ENCODE results near the gene SELENON. TPM values are rescaled to one million over a fixed set of nuclear protein-coding genes. Genes with fewer than 3 reads are reported as not detected.
A peak's percentile ranks its signal among the peaks of the same experiment; 100 is the strongest.

The SELENON gene
- total RNA-seq, 2 donors from 2014 or later, result 29.6 to 33.2 TPM

DNA sequence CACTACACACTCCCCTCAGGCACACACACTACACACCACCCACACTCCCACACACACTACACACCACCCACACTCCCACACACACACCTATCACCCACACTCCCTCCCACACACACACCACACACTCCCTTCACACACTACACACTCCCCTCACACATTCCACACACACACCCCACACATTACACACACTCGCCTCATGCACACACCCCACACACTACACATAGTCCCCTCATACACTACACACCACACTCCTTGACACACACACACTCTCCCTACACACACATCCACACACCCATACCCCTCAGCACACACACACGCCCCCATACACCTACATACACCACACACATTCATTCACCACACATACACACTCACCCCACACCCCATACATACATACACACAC is 31.0 kb upstream of the SELENON start:
- ATAC-seq, result no peak
- intact Hi-C loops (cut with DNase I, micrococcal nuclease), result no loop called here
- no peak for DNase-seq

DNA sequence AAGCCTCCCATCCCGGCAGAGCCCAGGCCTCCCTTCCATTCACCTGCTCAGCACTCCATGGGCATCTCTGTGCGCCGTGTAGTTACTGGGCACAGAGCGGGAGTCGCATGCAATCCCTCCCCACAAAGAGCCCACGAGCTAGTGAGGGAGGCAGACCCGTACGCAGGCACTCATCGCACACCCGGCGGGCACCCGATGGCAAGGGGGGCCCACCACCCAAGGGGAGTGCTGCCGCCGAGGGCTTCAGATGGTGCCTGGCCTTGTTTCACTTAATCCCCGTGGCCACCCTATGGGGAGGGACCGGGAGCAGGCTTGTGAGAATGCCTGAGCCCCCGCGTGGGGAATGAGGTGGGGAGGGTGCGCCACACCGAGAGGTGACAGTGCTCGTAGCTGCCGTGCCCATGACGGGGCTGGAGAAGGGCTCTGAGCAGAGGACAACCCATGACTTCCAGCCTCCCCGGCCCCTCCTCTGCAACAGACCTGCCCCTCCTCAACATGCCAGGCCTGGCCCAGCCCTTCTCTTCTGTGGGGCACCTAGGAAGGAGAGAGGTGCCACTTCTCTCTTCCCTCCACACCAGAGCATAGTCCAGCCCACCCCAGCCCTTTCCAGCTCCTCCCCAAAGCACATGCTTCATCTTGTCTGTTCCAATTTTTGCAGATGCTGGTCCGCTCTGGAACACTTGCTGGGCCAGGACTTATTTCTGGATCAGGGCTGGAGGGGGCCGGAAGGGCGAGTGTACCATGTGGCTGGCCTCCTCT is 30.2 kb upstream of the SELENON start:
- ATAC-seq (no peak), DNase-seq (no peak)
- intact Hi-C loops (cut with DNase I, micrococcal nuclease), result loop anchor here in 1 of 2 donors (10.0 kb wide), 1 partner anchor 235 kb away; no protein-coding TSS in a partner anchor

DNA sequence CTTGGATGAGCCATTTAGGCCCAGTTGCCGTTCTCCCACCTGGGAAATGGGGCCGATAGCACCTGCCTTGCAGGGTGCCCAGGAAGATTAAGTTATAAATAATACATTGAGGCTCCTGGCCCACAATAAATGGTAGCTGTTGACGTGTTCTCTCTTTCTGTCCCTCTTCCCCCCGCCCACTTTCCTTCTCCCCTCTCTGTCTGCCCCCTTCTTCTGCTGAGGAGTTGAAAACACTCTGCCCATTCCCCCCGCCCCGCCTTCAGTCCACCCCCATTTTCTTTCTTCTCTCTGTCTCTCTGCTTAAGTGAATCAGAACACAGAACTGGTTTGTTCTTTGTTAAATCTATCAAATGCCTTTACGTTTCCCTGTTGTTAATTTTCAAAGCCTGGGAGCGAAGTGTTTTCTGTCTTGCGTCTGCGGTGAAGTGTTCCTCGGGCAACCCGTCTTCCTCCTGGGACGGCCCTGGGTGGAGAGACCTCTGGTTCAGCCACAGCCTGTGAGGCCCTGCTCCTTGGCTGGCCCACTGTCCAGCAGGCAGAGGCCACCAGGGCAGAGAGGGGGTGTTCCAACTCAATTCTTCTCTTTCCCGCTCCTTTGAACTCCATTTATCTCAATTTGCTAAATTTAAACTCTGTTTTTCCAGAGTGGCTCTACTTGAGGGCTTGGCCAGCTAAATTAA is 29.3 kb upstream of the SELENON start:
- DNase-seq, result no peak
- no peak for ATAC-seq
- intact Hi-C loops (cut with DNase I, micrococcal nuclease), result loop anchor here in 1 of 2 donors (10.0 kb wide), 1 partner anchor 236 kb away; no protein-coding TSS in a partner anchor

DNA sequence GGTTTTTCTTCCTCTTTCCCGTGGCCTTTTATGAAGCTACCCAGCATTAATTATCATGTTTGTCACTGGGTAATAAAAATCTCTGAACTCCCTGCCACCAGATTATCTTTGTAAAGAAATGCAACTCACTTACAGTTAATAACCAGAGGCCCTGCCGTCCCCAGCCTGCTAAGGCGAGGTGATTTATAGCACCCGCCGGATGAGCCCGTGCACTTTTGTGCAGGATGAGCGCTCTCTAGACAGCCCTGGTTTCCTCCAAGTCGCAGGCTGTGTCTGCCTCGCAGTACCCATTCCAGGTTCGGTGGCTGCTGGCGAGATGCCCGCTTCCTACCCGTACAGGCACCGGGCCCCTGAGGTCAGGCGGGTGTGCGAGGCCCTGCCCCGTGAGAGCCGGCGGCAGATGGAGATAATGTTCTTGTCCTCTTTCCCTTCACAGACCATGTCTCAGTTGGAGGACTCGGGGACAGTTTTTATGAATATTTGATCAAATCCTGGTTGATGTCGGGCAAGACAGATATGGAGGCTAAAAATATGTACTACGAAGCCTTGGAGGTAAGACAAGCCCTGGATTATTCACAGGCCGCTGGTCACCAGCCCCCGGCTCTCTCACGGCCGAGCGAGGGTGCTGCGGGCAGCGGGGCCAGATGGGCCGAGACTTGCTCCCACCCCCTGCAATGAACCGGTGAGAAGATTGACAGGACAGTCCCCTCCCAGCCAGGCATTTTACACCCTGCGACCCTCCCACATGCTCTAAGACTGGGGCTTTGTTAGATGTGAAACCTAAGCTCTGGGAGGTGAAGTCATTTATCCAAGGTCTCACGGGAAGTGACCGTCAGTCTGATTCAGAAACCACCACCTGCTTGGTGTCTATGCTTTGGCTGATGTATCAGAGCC is 28.5 kb upstream of the SELENON start:
- ATAC-seq (peak; percentile 61), DNase-seq (peak; percentile 74)
- intact Hi-C loops (cut with DNase I, micrococcal nuclease), result loop anchor here in 1 of 2 donors (10.0 kb wide), 1 partner anchor 237 kb away; no protein-coding TSS in a partner anchor

DNA sequence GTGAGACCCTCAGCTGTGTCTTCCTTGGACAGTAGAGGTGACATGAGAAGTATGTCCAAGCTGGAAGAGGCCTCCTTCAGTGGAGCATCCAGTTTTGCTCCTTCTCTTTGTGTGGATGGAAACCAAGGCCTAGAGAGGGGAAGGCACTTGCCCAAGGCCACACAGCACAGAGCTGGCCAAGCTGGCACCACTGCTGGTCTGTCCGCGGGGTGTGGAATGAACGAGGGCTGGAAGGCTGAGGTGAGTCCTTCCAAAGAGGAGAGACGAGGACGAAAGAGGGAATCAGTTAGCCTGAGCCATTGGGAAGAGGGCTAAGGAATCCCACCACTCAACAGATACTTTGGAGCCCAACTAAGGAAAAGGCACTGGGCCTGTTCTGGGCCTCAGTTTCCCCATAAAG is 27.8 kb upstream of the SELENON start:
- no peak for DNase-seq
- ATAC-seq, result no peak
- intact Hi-C loops (cut with DNase I, micrococcal nuclease), result loop anchor here in 1 of 2 donors (10.0 kb wide), 1 partner anchor 237 kb away; no protein-coding TSS in a partner anchor

GRCh38 chr1:25772692-25773245 is 27.2 kb upstream of the SELENON start:
- ATAC-seq, result no peak
- intact Hi-C loops (cut with DNase I, micrococcal nuclease), result loop anchor here in 1 of 2 donors (10.0 kb wide), 1 partner anchor 238 kb away; no protein-coding TSS in a partner anchor

GRCh38 chr1:25773441-25774125 is 26.4 kb upstream of the SELENON start:
- peak; percentile 39 to 58 for DNase-seq
- peak; percentile 83 for ATAC-seq

More at GRCh38 chr1:25772692-25773245, 27.2 kb upstream of the SELENON start:
- DNase-seq, result no peak

GRCh38 chr1:25774206-25774803 is 25.7 kb upstream of the SELENON start:
- DNase-seq (no peak), ATAC-seq (no peak)
- intact Hi-C loops (cut with DNase I, micrococcal nuclease), result loop anchor here in 1 of 2 donors (10.0 kb wide), 1 partner anchor 240 kb away; no protein-coding TSS in a partner anchor

More at GRCh38 chr1:25773441-25774125, 26.4 kb upstream of the SELENON start:
- intact Hi-C loops (cut with DNase I, micrococcal nuclease), result loop anchor here in 1 of 2 donors (10.0 kb wide), 1 partner anchor 239 kb away; no protein-coding TSS in a partner anchor

GRCh38 chr1:25774921-25775771 is 24.8 kb upstream of the SELENON start:
- DNase-seq, result no peak
- intact Hi-C loops (cut with DNase I, micrococcal nuclease), result loop anchor here in 1 of 2 donors (10.0 kb wide), 1 partner anchor 240 kb away; no protein-coding TSS in a partner anchor
- ATAC-seq, result peak; percentile 38

DNA sequence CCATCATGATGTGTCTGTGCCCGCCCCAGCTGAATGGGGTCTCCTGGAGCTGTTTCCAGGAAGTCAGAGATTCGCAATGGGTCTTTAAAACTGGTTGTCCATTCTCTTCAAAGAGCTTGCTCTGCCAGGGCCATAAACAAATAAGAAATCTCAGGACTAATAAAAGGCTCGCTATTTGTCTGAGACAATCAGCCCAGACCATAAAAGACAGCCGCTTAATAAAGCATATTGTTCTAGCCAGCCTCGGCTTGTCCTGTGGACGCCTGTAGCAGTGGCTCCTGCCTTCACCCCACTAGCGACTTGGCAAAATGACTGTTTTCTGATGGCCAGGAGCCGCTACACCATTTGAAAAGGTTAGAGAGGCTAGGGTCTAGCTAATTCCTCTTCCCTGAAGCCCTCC is 20.6 kb upstream of the SELENON start:
- no peak for DNase-seq
- ATAC-seq, result no peak
- intact Hi-C loops (cut with DNase I, micrococcal nuclease), result loop anchor here in 1 of 2 donors (10.0 kb wide), 1 partner anchor 245 kb away; no protein-coding TSS in a partner anchor

GRCh38 chr1:25779894-25780293 is 20.1 kb upstream of the SELENON start:
- ATAC-seq (no peak), DNase-seq (no peak)
- intact Hi-C loops (cut with DNase I, micrococcal nuclease), result loop anchor here in 1 of 2 donors (10.0 kb wide), 1 partner anchor 245 kb away; no protein-coding TSS in a partner anchor

- intact Hi-C loops (cut with DNase I, micrococcal nuclease), result no loop called here
- DNase-seq, result peak in 1 of 2 donors; percentile 43
- ATAC-seq, result peak; percentile 70
Measured at GRCh38 chr1:25780318-25781129, 19.5 kb upstream of the SELENON start.

DNA sequence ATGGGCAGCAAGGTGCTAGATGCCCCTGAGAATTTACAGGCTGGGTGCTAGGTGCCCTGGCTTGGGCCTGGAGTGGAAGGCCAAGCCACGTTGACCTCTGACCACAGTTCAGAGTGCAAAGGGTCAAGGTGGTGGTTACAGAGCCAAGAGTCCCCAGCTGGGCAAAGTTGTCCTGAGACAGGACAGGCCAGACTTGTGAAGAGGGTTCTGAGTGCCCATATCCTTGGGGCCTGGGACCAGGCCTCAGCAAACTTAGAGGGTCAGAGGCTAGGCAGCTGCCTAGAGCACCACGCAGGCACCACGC is 18.9 kb upstream of the SELENON start:
- intact Hi-C loops (cut with DNase I, micrococcal nuclease), result no loop called here
- no peak for ATAC-seq
- no peak for DNase-seq

DNA sequence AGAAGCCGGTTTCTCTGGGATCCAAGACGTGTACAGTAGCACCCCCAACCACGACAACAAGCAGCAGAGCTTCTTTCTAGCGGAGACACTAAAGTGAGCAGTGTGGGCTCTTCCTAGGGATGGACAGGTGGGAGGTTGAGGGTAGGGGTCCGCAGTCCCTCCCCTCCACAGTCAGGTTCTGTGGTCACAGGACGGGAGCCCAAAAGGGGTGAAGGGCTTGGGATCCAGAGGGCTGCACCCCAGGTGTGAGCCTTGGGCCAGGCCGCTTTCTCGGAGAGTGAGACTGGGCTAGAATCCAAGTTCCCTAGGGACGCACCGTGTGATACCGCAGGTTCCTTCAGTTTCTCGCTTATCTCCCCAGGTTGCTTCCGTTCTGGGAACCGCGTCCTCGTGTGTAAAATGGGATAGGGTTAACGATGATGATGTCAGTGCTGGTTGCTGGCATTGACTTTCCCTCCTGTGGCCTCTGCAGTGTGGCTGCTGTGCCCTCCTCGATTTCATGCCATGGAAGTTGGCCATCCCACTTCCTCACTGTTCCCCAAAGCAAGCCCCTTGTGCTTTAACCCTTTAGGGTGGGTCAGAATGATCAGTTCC is 17.3 kb upstream of the SELENON start:
- intact Hi-C loops (cut with DNase I, micrococcal nuclease), result no loop called here
- ATAC-seq, result peak; percentile 42
- DNase-seq, result no peak

- DNase-seq (no peak), ATAC-seq (no peak)
- intact Hi-C loops (cut with DNase I, micrococcal nuclease), result no loop called here
Measured at GRCh38 chr1:25784575-25785051, 15.4 kb upstream of the SELENON start.
